Measurements from ENCODE around the gene TNFRSF21.

DNA sequence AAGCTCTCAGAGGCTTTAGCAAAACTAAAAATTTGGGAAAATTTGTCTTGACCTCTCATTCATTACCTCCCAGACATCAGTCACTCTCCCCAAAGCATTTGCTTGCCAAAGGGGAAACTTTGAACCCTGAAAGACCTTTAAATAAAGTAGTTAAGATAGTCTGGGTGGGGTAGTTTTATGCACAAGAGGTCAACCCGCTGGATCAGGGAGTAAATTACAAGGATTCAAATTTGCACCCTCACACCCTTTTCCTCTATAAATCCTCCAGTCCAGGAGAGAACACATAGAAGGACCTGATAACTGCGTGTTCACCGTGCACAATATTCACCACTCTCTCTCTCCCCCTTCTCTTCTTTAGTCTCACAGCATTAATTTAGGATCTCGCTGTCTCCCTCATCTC lies 36.1 kb upstream of the TNFRSF21 start:
- TF ChIP-seq CTCF (IDR thresholded peaks at IDR 0.05; ENCODE audit: low read length) = no peak
- no peak for TF ChIP-seq EZH2 (optimal IDR thresholded peaks at IDR 0.05; ENCODE audit: low read depth, low read length)
